GM19395 (cell line): ENCODE results near the gene LRIT1.
A peak's percentile ranks its signal among the peaks of the same experiment; 100 is the strongest.

Experiments
- ATAC-seq: cut with Tn5 transposase; IDR thresholded peaks from one replicate; pipeline ENCODE4 v1.9.1; 2021; ENCODE audit warnings: mild to moderate bottlenecking, moderate library complexity; ENCODE audit not compliant: unreplicated experiment

The LRIT1 gene

GRCh38 chr10:84214612-84215235 is 26.6 kb downstream of the LRIT1 start:
- peak; percentile 92 for ATAC-seq

GRCh38 chr10:84214046-84214572 is 27.2 kb downstream of the LRIT1 start:
- peak; percentile 16 for ATAC-seq

GRCh38 chr10:84213076-84213475 is 28.3 kb downstream of the LRIT1 start:
- ATAC-seq: no peak

- ATAC-seq: no peak
Measured at GRCh38 chr10:84212014-84212413, 29.3 kb downstream of the LRIT1 start.

GRCh38 chr10:84211566-84211965 is 29.8 kb downstream of the LRIT1 start:
- ATAC-seq: no peak

- ATAC-seq: no peak
Measured at GRCh38 chr10:84208023-84208422, 33.3 kb downstream of the LRIT1 start.

- ATAC-seq: no peak
Measured at GRCh38 chr10:84205853-84206525, 35.4 kb downstream of the LRIT1 start.

GRCh38 chr10:84205049-84205852 is 36.1 kb downstream of the LRIT1 start:
- peak; percentile 85 for ATAC-seq

GRCh38 chr10:84204610-84205009 is 36.7 kb downstream of the LRIT1 start:
- ATAC-seq: no peak

GRCh38 chr10:84204122-84204521 is 37.2 kb downstream of the LRIT1 start:
- ATAC-seq: peak; percentile 61

GRCh38 chr10:84202349-84202748 is 39.0 kb downstream of the LRIT1 start:
- no peak for ATAC-seq

GRCh38 chr10:84201682-84202081 is 39.7 kb downstream of the LRIT1 start:
- no peak for ATAC-seq

- ATAC-seq: no peak
Measured at GRCh38 chr10:84201244-84201606, 40.1 kb downstream of the LRIT1 start.

- no peak for ATAC-seq
Measured at GRCh38 chr10:84200537-84201243, 40.7 kb downstream of the LRIT1 start.

GRCh38 chr10:84198206-84198915 is 43.0 kb downstream of the LRIT1 start:
- no peak for ATAC-seq

- no peak for ATAC-seq
Measured at GRCh38 chr10:84197643-84198042, 43.7 kb downstream of the LRIT1 start.

- no peak for ATAC-seq
Measured at GRCh38 chr10:84196941-84197340, 44.4 kb downstream of the LRIT1 start.

- ATAC-seq: no peak
Measured at GRCh38 chr10:84196083-84196482, 45.3 kb downstream of the LRIT1 start.

GRCh38 chr10:84195044-84195830 is 46.1 kb downstream of the LRIT1 start:
- peak; percentile 10 for ATAC-seq
